WTC11 (cell line): ENCODE measurements around the gene ARVCF. TPM values are rescaled to one million over a fixed set of nuclear protein-coding genes. Genes with fewer than 3 reads are reported as not detected.

ENCODE experiments used
- ATAC-seq: fragments of 200-7000 bp; cut with Tn5 transposase; 2 replicates; pipeline ENCODE4 v1.10.0; 2021; ENCODE audit warnings: mild to moderate bottlenecking, moderate library complexity
- CTCF ChIA-PET: fragments of 300-600 bp; sonication (Branson Sonifier 250); formaldehyde crosslinking; loops from one replicate; lab custom pipeline; 2021; ENCODE audit warnings: antibody characterized with exemption; lab: Charles Lee
- POLR2A ChIA-PET: fragments of 350-600 bp; sonication (Branson Sonifier 250); formaldehyde crosslinking; loops from one replicate; lab custom pipeline; 2021; ENCODE audit warnings: antibody characterized with exemption; lab: Charles Lee
- DNase-seq: peaks from one replicate; pipeline ENCODE4 v3.0.0; 2021; ENCODE audit warnings: low spot score
- H3K27ac Mint-ChIP-seq: 2 replicates; pipeline ENCODE4 v1.8.0; 2021; ENCODE audit warnings: mixed read lengths
- H3K27me3 Mint-ChIP-seq: 2 replicates; pipeline ENCODE4 v1.8.0; 2021; ENCODE audit warnings: low read depth, mild to moderate bottlenecking, moderate library complexity, mixed read lengths
- H3K36me3 Mint-ChIP-seq: 2 replicates; pipeline ENCODE4 v1.8.0; 2021; ENCODE audit warnings: mixed read lengths
- H3K4me1 Mint-ChIP-seq: 2 replicates; pipeline ENCODE4 v1.8.0; 2022; ENCODE audit warnings: mixed read lengths
- H3K4me3 Mint-ChIP-seq: 2 replicates; pipeline ENCODE4 v1.8.0; 2021; ENCODE audit warnings: mild to moderate bottlenecking, moderate library complexity, mixed read lengths
- H3K9me3 Mint-ChIP-seq: 2 replicates; pipeline ENCODE4 v1.8.0; 2021; ENCODE audit warnings: mixed read lengths
- AR ChIP-seq: fragments of 250-450 bp; sonication (Bioruptor Pico); IDR thresholded peaks from 2 replicates; pipeline ENCODE4 v1.9.0; 2021; ENCODE audit warnings: mild to moderate bottlenecking
- CBFB ChIP-seq: sonication (generic); formaldehyde crosslinking; IDR thresholded peaks from 2 replicates; pipeline ENCODE4 v1.8.1; 2022; ENCODE audit warnings: mild to moderate bottlenecking, low read depth, missing genetic modification reagents
- CTCF ChIP-seq: fragments of 200-600 bp; IDR thresholded peaks from 2 replicates; pipeline ENCODE4 v1.8.0; 2022; ENCODE audit warnings: antibody characterized with exemption
- E2F5 ChIP-seq: sonication (generic); formaldehyde crosslinking; IDR thresholded peaks from 2 replicates; pipeline ENCODE4 v1.8.1; 2022; ENCODE audit warnings: mild to moderate bottlenecking, moderate library complexity, missing genetic modification reagents
- EMX1 ChIP-seq: fragments of 250-450 bp; sonication (Bioruptor Pico); IDR thresholded peaks from 2 replicates; pipeline ENCODE4 v1.8.0; 2021; ENCODE audit warnings: mild to moderate bottlenecking
- FOXP1 ChIP-seq: sonication (generic); formaldehyde crosslinking; IDR thresholded peaks from 2 replicates; pipeline ENCODE4 v1.8.0; 2022; ENCODE audit warnings: missing genetic modification reagents, mild to moderate bottlenecking, moderate library complexity, borderline replicate concordance
- GABPB1 ChIP-seq: sonication (generic); formaldehyde crosslinking; IDR thresholded peaks from 2 replicates; pipeline ENCODE4 v1.8.1; 2023; ENCODE audit warnings: mild to moderate bottlenecking, missing genetic modification reagents
- KAT7 ChIP-seq: sonication (generic); formaldehyde crosslinking; IDR thresholded peaks from 2 replicates; pipeline ENCODE4 v1.8.1; 2023; ENCODE audit warnings: missing genetic modification reagents, mild to moderate bottlenecking, borderline replicate concordance
- MLX ChIP-seq: sonication (generic); formaldehyde crosslinking; IDR thresholded peaks from 2 replicates; pipeline ENCODE4 v1.8.1; 2023; ENCODE audit warnings: mild to moderate bottlenecking, missing genetic modification reagents, moderate library complexity
- NFE2L1 ChIP-seq: sonication (generic); formaldehyde crosslinking; IDR thresholded peaks from 2 replicates; pipeline ENCODE4 v1.8.1; 2023; ENCODE audit warnings: missing genetic modification reagents
- NR1H2 ChIP-seq: sonication (generic); formaldehyde crosslinking; IDR thresholded peaks from 2 replicates; pipeline ENCODE4 v1.9.0; 2021; ENCODE audit warnings: mild to moderate bottlenecking, moderate library complexity, missing genetic modification reagents
- RELA ChIP-seq: sonication (generic); formaldehyde crosslinking; IDR thresholded peaks from 2 replicates; pipeline ENCODE4 v1.8.1; 2022; ENCODE audit warnings: missing genetic modification reagents, mild to moderate bottlenecking, borderline replicate concordance
- RORB ChIP-seq: fragments of 250-450 bp; sonication (Bioruptor Pico); IDR thresholded peaks from 2 replicates; pipeline ENCODE4 v1.9.0; 2021; ENCODE audit warnings: mild to moderate bottlenecking
- USF2 ChIP-seq: sonication (generic); formaldehyde crosslinking; IDR thresholded peaks from 2 replicates; pipeline ENCODE4 v1.8.1; 2023; ENCODE audit warnings: mild to moderate bottlenecking, missing genetic modification reagents, moderate library complexity
- ZNF121 ChIP-seq: sonication (generic); formaldehyde crosslinking; IDR thresholded peaks from 2 replicates; pipeline ENCODE4 v1.8.0; 2023; ENCODE audit warnings: missing genetic modification reagents
- ZNF423 ChIP-seq: fragments of 250-450 bp; sonication (Bioruptor Pico); IDR thresholded peaks from 2 replicates; pipeline ENCODE4 v2.1.2; 2022; ENCODE audit warnings: mild to moderate bottlenecking, moderate library complexity
- total RNA-seq: library from RNA; stranded (reverse); gene quantifications from 3 replicates; pipeline ENCODE4 v1.2.3, GENCODE V29; 2021
- TF ChIP-seq, protein P1 (sequence below): sonication (generic); formaldehyde crosslinking; conservative IDR thresholded peaks from 2 replicates; pipeline ENCODE4 v1.8.1; 2022; ENCODE audit warnings: mild to moderate bottlenecking, missing genetic modification reagents
- TF ChIP-seq, protein P2 (sequence below): sonication (generic); formaldehyde crosslinking; IDR thresholded peaks from 2 replicates; pipeline ENCODE4 v1.8.1; 2022; ENCODE audit warnings: missing genetic modification reagents, borderline replicate concordance
- TF ChIP-seq, protein P3 (sequence below): sonication (generic); formaldehyde crosslinking; IDR thresholded peaks from 2 replicates; pipeline ENCODE4 v1.8.1; 2022; ENCODE audit warnings: low read depth, mild to moderate bottlenecking, moderate library complexity, missing genetic modification reagents, borderline replicate concordance

Gene ARVCF
- total RNA-seq, 1 experiment from 2014 or later = 65.4 TPM

GRCh38 chr22:19940536-19941364, 75.9 kb downstream of the ARVCF start:
- H3K36me3 Mint-ChIP-seq = peaks cover 24% of the 10 kb centered on the region

More at GRCh38 chr22:19940536-19941364, 75.9 kb downstream of the ARVCF start:
- Mint-ChIP-seq H3K27ac (no peak overlapping the region), H3K4me3 (peak overlapping the region; percentile 70), H3K9me3 (peaks cover 17% of the 10 kb centered on the region), H3K4me1 (peaks cover 22% of the 10 kb centered on the region), H3K27me3 (peaks cover 4% of the 10 kb centered on the region)
- ATAC-seq (no peak), DNase-seq (no peak)
- ChIA-PET POLR2A (no interaction called here), CTCF (interaction anchor here (1.5 to 3.7 kb wide), 2 partner anchors 13 to 34 kb away, joined by 4 to 21 read pairs; no protein-coding TSS in a partner anchor)
- no peak for TF ChIP-seq KAT7
- no peak for TF ChIP-seq USF2 (CRISPR knock-in tag)
- TF ChIP-seq NFE2L1 = no peak
- no peak for TF ChIP-seq MLX (CRISPR knock-in tag)
- TF ChIP-seq GABPB1 (CRISPR knock-in tag) = no peak
- TF ChIP-seq CTCF = no peak
- TF ChIP-seq, protein P1, sequence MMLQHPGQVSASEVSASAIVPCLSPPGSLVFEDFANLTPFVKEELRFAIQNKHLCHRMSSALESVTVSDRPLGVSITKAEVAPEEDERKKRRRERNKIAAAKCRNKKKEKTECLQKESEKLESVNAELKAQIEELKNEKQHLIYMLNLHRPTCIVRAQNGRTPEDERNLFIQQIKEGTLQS (CRISPR knock-in tag) = no peak
- TF ChIP-seq CBFB (CRISPR knock-in tag) = no peak
- TF ChIP-seq ZNF121 (CRISPR knock-in tag) = no peak
- TF ChIP-seq, protein P2, sequence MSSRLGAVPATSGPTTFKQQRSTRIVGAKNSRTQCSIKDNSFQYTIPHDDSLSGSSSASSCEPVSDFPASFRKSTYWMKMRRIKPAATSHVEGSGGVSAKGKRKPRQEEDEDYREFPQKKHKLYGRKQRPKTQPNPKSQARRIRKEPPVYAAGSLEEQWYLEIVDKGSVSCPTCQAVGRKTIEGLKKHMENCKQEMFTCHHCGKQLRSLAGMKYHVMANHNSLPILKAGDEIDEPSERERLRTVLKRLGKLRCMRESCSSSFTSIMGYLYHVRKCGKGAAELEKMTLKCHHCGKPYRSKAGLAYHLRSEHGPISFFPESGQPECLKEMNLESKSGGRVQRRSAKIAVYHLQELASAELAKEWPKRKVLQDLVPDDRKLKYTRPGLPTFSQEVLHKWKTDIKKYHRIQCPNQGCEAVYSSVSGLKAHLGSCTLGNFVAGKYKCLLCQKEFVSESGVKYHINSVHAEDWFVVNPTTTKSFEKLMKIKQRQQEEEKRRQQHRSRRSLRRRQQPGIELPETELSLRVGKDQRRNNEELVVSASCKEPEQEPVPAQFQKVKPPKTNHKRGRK (CRISPR knock-in tag) = no peak
- TF ChIP-seq RELA (CRISPR knock-in tag) = no peak
- TF ChIP-seq AR = no peak
- TF ChIP-seq NR1H2 = no peak
- no peak for TF ChIP-seq ZNF423 (CRISPR knock-in tag)
- no peak for TF ChIP-seq E2F5 (CRISPR knock-in tag)
- no peak for TF ChIP-seq RORB
- TF ChIP-seq, protein P3, sequence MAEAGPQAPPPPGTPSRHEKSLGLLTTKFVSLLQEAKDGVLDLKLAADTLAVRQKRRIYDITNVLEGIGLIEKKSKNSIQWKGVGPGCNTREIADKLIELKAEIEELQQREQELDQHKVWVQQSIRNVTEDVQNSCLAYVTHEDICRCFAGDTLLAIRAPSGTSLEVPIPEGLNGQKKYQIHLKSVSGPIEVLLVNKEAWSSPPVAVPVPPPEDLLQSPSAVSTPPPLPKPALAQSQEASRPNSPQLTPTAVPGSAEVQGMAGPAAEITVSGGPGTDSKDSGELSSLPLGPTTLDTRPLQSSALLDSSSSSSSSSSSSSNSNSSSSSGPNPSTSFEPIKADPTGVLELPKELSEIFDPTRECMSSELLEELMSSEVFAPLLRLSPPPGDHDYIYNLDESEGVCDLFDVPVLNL = no peak
- TF ChIP-seq EMX1 (CRISPR knock-in tag) = no peak
- no peak for TF ChIP-seq FOXP1 (CRISPR knock-in tag)
